Left lung (tissue), 14 donors: ENCODE results near the gene SNRPF. TPM values are rescaled to one million over a fixed set of nuclear protein-coding genes. Genes with fewer than 3 reads are reported as not detected.
"Not testable (repeated sequence)": the region's sequence is repeated elsewhere in the genome, so short reads cannot be mapped to it uniquely, and the experiment has no call there.

ENCODE experiments used
- ATAC-seq: fragments of 200-7000 bp; cut with Tn5 transposase; one replicate; pipeline ENCODE4 v1.9.1; 2020; ENCODE audit warnings: moderate library complexity
- DNase-seq, 4 donors: peaks; one replicate each; pipeline ENCODE4 v3.0.0-alpha.2; 2013 to 2020
- H3K27ac ChIP-seq, 2 donors: fragments of 200-600 bp; sonication (generic) in 1 of 2; one replicate each; pipeline versions ENCODE4 v1.5.0 to v1.8.0; 2020 to 2021
- H3K27me3 ChIP-seq, 2 donors: fragments of 200-600 bp; sonication (generic) in 1 of 2; one replicate each; pipeline versions ENCODE4 v1.5.0 to v1.8.0; 2020 to 2021
- H3K36me3 ChIP-seq, 2 donors: fragments of 200-600 bp; sonication (generic) in 1 of 2; one replicate each; pipeline versions ENCODE4 v1.5.0 to v1.8.0; 2020 to 2021
- H3K4me1 ChIP-seq, 2 donors: fragments of 200-600 bp; one replicate each; pipeline ENCODE4 v1.8.0; 2021
- H3K4me3 ChIP-seq, 2 donors: fragments of 200-600 bp; sonication (generic) in 1 of 2; one replicate each; pipeline versions ENCODE4 v1.5.0 to v1.8.0; 2020 to 2021; ENCODE audit warnings: mild to moderate bottlenecking in 1 of 2
- H3K9me3 ChIP-seq, 2 donors: fragments of 200-600 bp; sonication (generic) in 1 of 2; one replicate each; pipeline versions ENCODE4 v1.5.0 to v1.8.0; 2020 to 2021
- CTCF ChIP-seq, 2 donors: fragments of 200-600 bp; sonication (generic) in 1 of 2; IDR thresholded peaks; one replicate each; pipeline versions ENCODE4 v1.5.0 to v1.8.0; 2021; ENCODE audit warnings: antibody characterized with exemption in 2 of 2
- intact Hi-C, 2 donors: fragments of 100-400 bp; cut with DNase I; formaldehyde crosslinking; loops; one replicate each; pipeline versions ENCODE4 v1.11.2 to v1.14.2; 2022
- long read RNA-seq, 12 donors: library from polyadenylated mRNA in 2 of 12; unstranded in 2 of 12; transcript quantifications; one replicate each; pipeline ENCODE4 v2.0.0 and lab custom pipeline, GENCODE V29; 2019 to 2026
- polyA plus RNA-seq, 6 donors: library from polyadenylated mRNA; unstranded; fragments of 120-200 nt; gene quantifications; one replicate each; pipeline ENCODE4 v1.2.1, GENCODE V29; 2013; ENCODE audit not compliant: insufficient read length in 6 of 6
- total RNA-seq, 2 donors: library from RNA; stranded (reverse); fragmentation: NEBNext Ultra II Directional; extraction: Animal tissue kit (Norgen Biotek cat#: 25700); gene quantifications; one replicate each; pipeline ENCODE4 v1.2.1, GENCODE V29; 2021
- donor health status: DM: no; HTN: yes; CAD: no.
- donor health status: DM: no; HTN: no; CAD: no.

SNRPF gene
- total RNA-seq (10 to 100 TPM; 16.4 to 25.4 TPM), polyA plus RNA-seq (10 to 100 TPM; 74.3 to 94.5 (median 90.9) TPM)
- long read RNA-seq, donor 1, transcript SNRPF-201 (4 exons, 1,389 nt), result major isoform, 187 of 206 reads
- long read RNA-seq, donor 1, partial matches to known transcripts, result 12 of 206 reads
- long read RNA-seq, donor 1, other reads (novel, unspliced or antisense), result 0 of 206 reads
- long read RNA-seq, donor 2, transcript SNRPF-201 (4 exons, 1,389 nt), result major isoform, 140 of 159 reads
- long read RNA-seq, donor 2, partial matches to known transcripts, result 14 of 159 reads
- long read RNA-seq, donor 2, other reads (novel, unspliced or antisense), result 0 of 159 reads
- long read RNA-seq, donor 3, transcript SNRPF-201 (4 exons, 1,389 nt), result major isoform, 118 of 129 reads
- long read RNA-seq, donor 3, partial matches to known transcripts, result 7 of 129 reads
- long read RNA-seq, donor 3, other reads (novel, unspliced or antisense), result 0 of 129 reads
- long read RNA-seq, donor 4, transcript SNRPF-201 (4 exons, 1,389 nt), result major isoform, 70 of 70 reads
- long read RNA-seq, donor 4, partial matches to known transcripts, result 0 of 70 reads
- long read RNA-seq, donor 4, other reads (novel, unspliced or antisense), result 0 of 70 reads
- long read RNA-seq, donor 5, transcript SNRPF-201 (4 exons, 1,389 nt), result major isoform, 103 of 113 reads
- long read RNA-seq, donor 5, partial matches to known transcripts, result 8 of 113 reads
- long read RNA-seq, donor 5, other reads (novel, unspliced or antisense), result 0 of 113 reads
- long read RNA-seq, donor 6, transcript SNRPF-201 (4 exons, 1,389 nt), result major isoform, 132 of 141 reads
- long read RNA-seq, donor 6, partial matches to known transcripts, result 5 of 141 reads
- long read RNA-seq, donor 6, other reads (novel, unspliced or antisense), result 0 of 141 reads
- long read RNA-seq, donor 7, transcript SNRPF-201 (4 exons, 1,389 nt), result major isoform, 55 of 56 reads
- long read RNA-seq, donor 7, partial matches to known transcripts, result 0 of 56 reads
- long read RNA-seq, donor 7, other reads (novel, unspliced or antisense), result 0 of 56 reads
- long read RNA-seq, donor 8, transcript SNRPF-201 (4 exons, 1,389 nt), result major isoform, 62 of 62 reads
- long read RNA-seq, donor 8, partial matches to known transcripts, result 0 of 62 reads
- long read RNA-seq, donor 8, other reads (novel, unspliced or antisense), result 0 of 62 reads
- long read RNA-seq, donor 9, partial matches to known transcripts, result 0 of 3 reads
- long read RNA-seq, donor 9, other reads (novel, unspliced or antisense), result 0 of 3 reads
- long read RNA-seq, donor 10, transcript SNRPF-201 (4 exons, 1,389 nt), result major isoform, 57 of 58 reads
- long read RNA-seq, donor 10, partial matches to known transcripts, result 0 of 58 reads
- long read RNA-seq, donor 10, other reads (novel, unspliced or antisense), result 1 of 58 reads
- long read RNA-seq, donor 11, transcript SNRPF-201 (4 exons, 1,389 nt), result major isoform, 95 of 111 reads
- long read RNA-seq, donor 11, partial matches to known transcripts, result 9 of 111 reads
- long read RNA-seq, donor 11, other reads (novel, unspliced or antisense), result 0 of 111 reads
- long read RNA-seq, donor 12, transcript SNRPF-201 (4 exons, 1,389 nt), result major isoform, 70 of 72 reads
- long read RNA-seq, donor 12, partial matches to known transcripts, result 0 of 72 reads
- long read RNA-seq, donor 12, other reads (novel, unspliced or antisense), result 0 of 72 reads

GRCh38 chr12:95858451-95859343 lies at the start of gene SNRPF:
SNRPF (plus strand) TSS chr12:95858952; CDS start chr12:95859074, 122 bp downstream.
- peaks cover 13 to 26% of the 10 kb centered on the region in 2 donors for H3K4me1 ChIP-seq
- peaks cover 0 to 28% of the 10 kb centered on the region in 2 donors for H3K36me3 ChIP-seq
- ATAC-seq (peak; percentile 99), DNase-seq (peak; percentile 95 to 98 (median 96))
- H3K27me3 ChIP-seq, result peaks cover 0 to 17% of the 10 kb centered on the region in 2 donors
- no peaks in the 10 kb centered on the region for H3K9me3 ChIP-seq
- intact Hi-C loops, result no loop called here
- peak within 1 kb of the TSS; percentile 63 to 90 for H3K4me3 ChIP-seq
- peak within 1 kb of the TSS; percentile 83 for H3K27ac ChIP-seq
- no peak for TF ChIP-seq CTCF (IDR thresholded peaks at IDR 0.05)

GRCh38 chr12:95809000-95809680 lies 49.6 kb upstream of the SNRPF start:
- Histone ChIP-seq H3K36me3 (no peaks in the 10 kb centered on the region), H3K9me3 (no peaks in the 10 kb centered on the region), H3K27ac (no peak overlapping the region), H3K4me3 (no peak overlapping the region), H3K4me1 (peaks cover 0 to 4% of the 10 kb centered on the region in 2 donors), H3K27me3 (no peaks in the 10 kb centered on the region)
- DNase-seq (peak in 1 of 4 donors; percentile 45), ATAC-seq (no peak)
- intact Hi-C loops, result no loop called here
- TF ChIP-seq CTCF (IDR thresholded peaks at IDR 0.05), result no peak

GRCh38 chr12:95810411-95810810 lies 48.3 kb upstream of the SNRPF start:
- no peak for TF ChIP-seq CTCF (IDR thresholded peaks at IDR 0.05)
- H3K27ac ChIP-seq, result no peak overlapping the region
- H3K4me1 ChIP-seq, result peaks cover 0 to 4% of the 10 kb centered on the region in 2 donors
- no peak for DNase-seq
- intact Hi-C loops, result no loop called here
- H3K4me3 ChIP-seq, result no peak overlapping the region
- no peaks in the 10 kb centered on the region for H3K36me3 ChIP-seq
- H3K9me3 ChIP-seq, result no peaks in the 10 kb centered on the region
- H3K27me3 ChIP-seq, result no peaks in the 10 kb centered on the region
- no peak for ATAC-seq

GRCh38 chr12:95812155-95812554 lies 46.6 kb upstream of the SNRPF start:
- H3K27me3 ChIP-seq, H3K9me3 ChIP-seq, intact Hi-C loops, ATAC-seq, H3K36me3 ChIP-seq, H3K4me1 ChIP-seq, H3K4me3 ChIP-seq, DNase-seq, H3K27ac ChIP-seq: not testable (repeated sequence)
